ENCODE measurements around the gene CCDC201. TPM values are rescaled to one million over a fixed set of nuclear protein-coding genes. Genes with fewer than 3 reads are reported as not detected.

Gene CCDC201
- total and polyA plus RNA-seq, 2 of the 4 experiments (the other 2 are of a cell fraction): not detected

GRCh38 chr7:45901566-45901965 is 28.7 kb upstream of the CCDC201 start:
- DNase-seq: no peak
- Histone ChIP-seq H4K8ac (ENCODE audit: low read depth in 2 of 2, low read length in 2 of 2) (no peak overlapping the region), H3K9me1 (ENCODE audit: insufficient read depth, low read length) (no peaks in the 10 kb centered on the region), H2AK5ac (ENCODE audit: low read depth, low read length) (no peak overlapping the region), H3K4me3 (ENCODE audit: insufficient read depth, low read depth, low read length) (no peak overlapping the region), H3K18ac (ENCODE audit: low read depth, low read length) (no peak overlapping the region), H3K9me3 (ENCODE audit: control insufficient read depth, insufficient read depth, low read length) (no peaks in the 10 kb centered on the region), H2BK20ac (ENCODE audit: low read depth, low read length) (no peak overlapping the region), H2AK9ac (replicated peaks; ENCODE audit: low read depth, low read length, poor library complexity) (no peak overlapping the region), H3K27ac (ENCODE audit: insufficient read depth, low read length) (no peak overlapping the region), H4K20me1 (ENCODE audit: insufficient read depth, low read length) (no peaks in the 10 kb centered on the region), H3K79me1 (ENCODE audit: low read depth in 1 of 2, low read length in 2 of 2) (no peaks in the 10 kb centered on the region), H2AFZ (replicated peaks; ENCODE audit: low read length, poor library complexity) (no peak overlapping the region), H3K14ac (replicated peaks; ENCODE audit: low read depth, low read length) (no peak overlapping the region), H3K36me3 (ENCODE audit: control insufficient read depth, insufficient read depth, low read length) (no peaks in the 10 kb centered on the region), H3K4ac (ENCODE audit: low read depth, low read length) (no peak overlapping the region), H3K4me1 (ENCODE audit: control insufficient read depth, insufficient read depth, low read length) (no peaks in the 10 kb centered on the region), H2BK120ac (ENCODE audit: low read depth, low read length) (no peak overlapping the region), H3K23ac (ENCODE audit: low read depth, low read length) (no peak overlapping the region), H4K91ac (ENCODE audit: insufficient read depth, low read depth, low read length) (no peak overlapping the region), H3K9ac (ENCODE audit: low read depth, low read length) (no peak overlapping the region), H3K4me2 (ENCODE audit: low read depth, low read length) (no peak overlapping the region), H3K27me3 (ENCODE audit: control insufficient read depth, insufficient read depth, low read length) (peaks cover 17% of the 10 kb centered on the region), H3K56ac (ENCODE audit: extremely low read depth, insufficient read depth, low read length) (no peak overlapping the region), H2BK15ac (ENCODE audit: low read depth, low read length) (no peak overlapping the region), H4K5ac (ENCODE audit: low read depth, low read length) (no peak overlapping the region), H2BK5ac (ENCODE audit: low read depth, low read length, poor library complexity, severe bottlenecking) (no peak overlapping the region)
- TF ChIP-seq FOS (IDR thresholded peaks at IDR 0.05; ENCODE audit: low read depth, low read length) (no peak), CEBPB (IDR thresholded peaks at IDR 0.05; ENCODE audit: low read depth, low read length) (no peak), BHLHE40 (IDR thresholded peaks at IDR 0.05; ENCODE audit: low read depth, low read length) (no peak), MXI1 (IDR thresholded peaks at IDR 0.05; ENCODE audit: borderline replicate concordance, low read depth, low read length) (no peak), ELK1 (IDR thresholded peaks at IDR 0.05; ENCODE audit: borderline replicate concordance, low read depth, low read length) (no peak)
- intact Hi-C loops (cut with micrococcal nuclease) (no loop called here), in situ Hi-C loops (cut with MboI; ENCODE audit: low sequenced_read_pairs) (loop anchor here (25.0 kb wide), 1 partner anchor 1036 kb away; no protein-coding TSS in a partner anchor), dilution Hi-C loops (cut with HindIII; ENCODE audit: low sequenced_read_pairs, unreplicated experiment) (no loop called here)
- BruUV-seq (replicated peaks): no TSS peak
- CTCF ChIA-PET: no interaction called here
- WGBS, 2 experiments (ENCODE audit: extremely low coverage in 2 of 2, insufficient read length in 1 of 2): 20% methylated on average over 1 of the region's 1 CpG; no CpG with 5 or more reads in 1 of the 2 experiments
- POLR2A ChIA-PET (ENCODE audit: unreplicated experiment): no interaction called here
- no peak for ATAC-seq (ENCODE audit: low read depth)

All from IMR-90 (cell line).